Hepatocyte (in vitro differentiated cells): Measurements from ENCODE around the gene CHRNA1.
"Not testable (repeated sequence)": the region's sequence is repeated elsewhere in the genome, so short reads cannot be mapped to it uniquely, and the experiment has no call there.

Experiments
- EZH2 ChIP-seq: fragments of 200-600 bp; sonication (generic); IDR thresholded peaks from 2 replicates; pipeline ENCODE4 v1.6.1; 2016; ENCODE audit warnings: antibody characterized with exemption, mild to moderate bottlenecking, borderline replicate concordance
- TF ChIP-seq, protein P1 (sequence below): fragments of 200-600 bp; sonication (generic); IDR thresholded peaks from 2 replicates; pipeline ENCODE4 v1.5.1; 2016; ENCODE audit warnings: antibody characterized with exemption, mild to moderate bottlenecking; ENCODE audit not compliant: poor library complexity

DNA sequence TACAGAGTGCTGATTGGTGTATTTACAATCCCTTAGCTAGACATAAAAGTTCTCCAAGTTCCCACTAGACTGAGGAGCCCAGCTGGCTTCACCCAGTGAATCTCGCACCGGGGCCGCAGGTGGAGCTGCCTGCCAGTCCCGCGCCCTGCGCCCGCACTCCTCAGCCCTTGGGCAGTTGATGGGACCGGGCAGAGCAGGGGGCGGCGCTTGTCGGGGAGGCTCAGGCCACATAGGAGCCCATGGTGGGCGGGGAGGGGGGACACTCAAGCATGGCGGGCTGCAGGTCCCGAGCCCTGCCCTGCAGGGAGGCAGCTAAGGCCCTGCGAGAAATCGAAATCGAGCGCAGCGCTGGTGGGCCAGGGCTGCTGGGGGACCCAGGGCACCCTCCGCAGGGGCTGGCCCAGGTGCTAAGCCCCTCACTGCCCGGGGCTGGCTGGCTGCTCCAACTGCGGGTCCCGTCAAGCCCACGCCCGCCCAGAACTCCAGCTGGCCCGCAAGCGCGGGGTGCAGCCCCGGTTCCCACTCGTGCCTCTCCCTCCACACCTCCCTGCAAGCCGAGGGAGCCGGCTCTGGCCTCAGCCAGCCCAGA, 54.8 kb downstream of the CHRNA1 start:
- TF ChIP-seq, protein P1, sequence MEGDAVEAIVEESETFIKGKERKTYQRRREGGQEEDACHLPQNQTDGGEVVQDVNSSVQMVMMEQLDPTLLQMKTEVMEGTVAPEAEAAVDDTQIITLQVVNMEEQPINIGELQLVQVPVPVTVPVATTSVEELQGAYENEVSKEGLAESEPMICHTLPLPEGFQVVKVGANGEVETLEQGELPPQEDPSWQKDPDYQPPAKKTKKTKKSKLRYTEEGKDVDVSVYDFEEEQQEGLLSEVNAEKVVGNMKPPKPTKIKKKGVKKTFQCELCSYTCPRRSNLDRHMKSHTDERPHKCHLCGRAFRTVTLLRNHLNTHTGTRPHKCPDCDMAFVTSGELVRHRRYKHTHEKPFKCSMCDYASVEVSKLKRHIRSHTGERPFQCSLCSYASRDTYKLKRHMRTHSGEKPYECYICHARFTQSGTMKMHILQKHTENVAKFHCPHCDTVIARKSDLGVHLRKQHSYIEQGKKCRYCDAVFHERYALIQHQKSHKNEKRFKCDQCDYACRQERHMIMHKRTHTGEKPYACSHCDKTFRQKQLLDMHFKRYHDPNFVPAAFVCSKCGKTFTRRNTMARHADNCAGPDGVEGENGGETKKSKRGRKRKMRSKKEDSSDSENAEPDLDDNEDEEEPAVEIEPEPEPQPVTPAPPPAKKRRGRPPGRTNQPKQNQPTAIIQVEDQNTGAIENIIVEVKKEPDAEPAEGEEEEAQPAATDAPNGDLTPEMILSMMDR = not testable (repeated sequence)
- not testable (repeated sequence) for TF ChIP-seq EZH2
